Fibroblast of skin of right biceps (primary cell): ENCODE results near the gene DCLRE1C.
A peak's percentile ranks its signal among the peaks of the same experiment; 100 is the strongest.
"Not testable (repeated sequence)": the region's sequence is repeated elsewhere in the genome, so short reads cannot be mapped to it uniquely, and the experiment has no call there.

ENCODE experiments used
- DNase-seq: peaks from one replicate; pipeline ENCODE4 v3.0.0-alpha.2; 2013

The DCLRE1C gene

DNA sequence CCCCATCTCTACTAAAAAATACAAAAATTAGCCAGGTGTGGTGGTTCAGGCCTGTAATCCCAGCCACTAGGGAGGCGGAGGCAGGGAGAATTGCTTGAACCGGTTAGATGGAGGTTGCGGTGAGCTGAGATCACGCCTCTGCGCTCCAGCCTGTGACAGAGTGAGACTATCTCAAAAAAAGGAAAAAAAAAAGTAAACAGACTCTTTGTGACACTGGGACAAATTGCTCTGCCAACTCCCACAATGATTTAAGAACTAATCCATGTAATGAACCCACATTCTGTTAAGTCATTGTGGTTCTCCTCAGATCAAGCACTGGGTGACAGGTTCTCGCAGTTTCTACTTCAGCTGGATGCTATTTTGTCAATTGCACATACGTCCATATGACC lies 11.0 kb downstream of the DCLRE1C start:
- DNase-seq: not testable (repeated sequence)

GRCh38 chr10:14942147-14942949 lies 11.5 kb downstream of the DCLRE1C start:
- DNase-seq: not testable (repeated sequence)

DNA sequence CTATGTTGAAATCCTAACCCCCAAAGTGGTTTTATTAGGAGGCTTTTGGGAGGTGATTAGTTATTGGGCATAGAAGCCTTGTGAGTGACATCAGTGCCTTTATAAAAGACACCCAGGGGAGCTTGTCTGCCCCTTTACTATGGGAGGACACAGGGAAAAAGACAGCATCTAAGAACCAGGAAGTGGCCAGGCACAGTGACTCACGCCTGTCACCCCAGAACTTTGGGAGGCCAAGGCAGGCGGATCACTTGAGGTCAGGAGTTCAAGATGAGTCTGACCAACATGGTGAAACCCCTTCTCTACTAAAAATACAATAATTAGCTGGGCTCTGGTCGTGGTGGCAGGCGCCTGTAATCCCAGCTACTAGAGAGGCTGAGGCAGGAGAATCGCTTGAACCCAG lies 14.9 kb downstream of the DCLRE1C start:
- DNase-seq: peak; percentile 10

GRCh38 chr10:14936584-14936983 lies 17.3 kb downstream of the DCLRE1C start:
- DNase-seq: no peak

DNA sequence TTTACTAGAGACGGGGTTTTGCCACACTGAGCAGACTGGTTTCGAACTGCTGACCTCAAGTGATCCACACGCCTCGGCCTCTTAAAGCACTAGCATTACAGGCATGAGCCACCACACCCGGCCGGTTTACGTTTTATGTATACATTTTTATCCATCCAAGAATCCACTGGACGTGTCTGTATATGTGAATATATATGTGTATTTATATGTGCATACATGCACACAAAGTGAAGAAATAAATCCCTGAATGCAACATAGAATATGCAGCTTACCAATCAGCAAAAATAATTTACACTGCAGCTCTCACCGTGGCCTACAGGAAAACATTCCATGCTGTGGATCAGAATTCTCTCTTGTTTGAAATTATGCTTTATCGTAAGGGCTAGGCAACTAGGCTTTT lies 23.3 kb downstream of the DCLRE1C start:
- no peak for DNase-seq

- DNase-seq: no peak
These were observed 27.0 kb downstream of the DCLRE1C start for GRCh38 chr10:14926722-14927416.

DNA sequence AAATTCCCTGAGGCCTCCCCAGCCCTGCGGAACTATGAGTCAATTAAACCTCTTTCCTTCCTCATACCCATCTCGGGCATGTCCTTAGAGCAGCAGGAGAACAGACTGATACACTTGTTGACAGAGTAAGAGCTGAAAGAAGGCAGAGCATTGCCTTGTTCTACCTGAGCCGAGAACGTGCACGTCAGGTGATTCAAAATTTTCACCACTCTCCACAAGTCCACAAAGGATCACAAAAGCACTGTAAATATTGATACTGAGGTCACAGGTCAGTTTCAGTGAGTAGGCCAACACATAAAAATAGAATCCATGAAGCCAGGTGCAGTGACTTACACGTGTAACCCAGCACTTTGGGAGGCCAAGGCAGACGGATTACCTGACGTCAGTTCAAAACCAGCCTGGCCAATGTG lies 27.8 kb downstream of the DCLRE1C start:
- DNase-seq: no peak

DNA sequence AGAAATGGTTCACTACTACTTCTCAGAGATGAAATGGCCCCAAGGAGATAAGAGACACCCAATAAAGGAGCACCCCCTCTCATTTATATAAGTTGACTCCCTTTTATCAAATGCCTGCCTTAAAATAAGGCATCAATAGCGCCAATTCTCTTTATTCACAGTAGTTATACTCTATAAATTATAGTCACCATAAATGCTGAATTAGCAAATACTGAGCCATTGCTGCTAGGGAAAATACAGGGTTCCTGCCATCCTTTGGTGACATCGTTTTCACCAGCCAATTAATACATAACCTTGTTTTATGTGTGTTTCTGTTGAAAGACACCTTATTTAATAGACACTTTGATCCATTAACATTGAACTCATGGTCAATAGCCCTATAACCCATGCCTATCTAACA lies 28.6 kb downstream of the DCLRE1C start:
- DNase-seq: no peak

DNA sequence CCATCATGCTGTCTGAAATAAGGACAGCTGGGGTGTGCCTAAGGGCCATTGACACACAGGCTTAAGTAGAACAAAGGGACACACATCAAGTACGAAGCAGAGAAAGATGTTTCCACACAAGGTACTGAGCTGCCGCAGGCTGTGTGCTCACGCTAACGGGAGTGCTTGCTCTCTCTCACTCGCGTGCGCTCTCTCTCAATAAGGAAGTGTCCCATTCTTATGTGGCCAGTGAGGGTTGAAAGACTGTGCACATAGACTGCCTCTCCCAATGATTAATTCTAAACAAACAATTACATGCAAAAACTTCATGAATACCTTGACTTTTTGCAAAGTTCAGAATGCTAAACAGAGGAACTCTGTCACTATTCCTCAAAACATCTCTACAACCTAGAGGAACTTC lies 29.9 kb downstream of the DCLRE1C start:
- DNase-seq: no peak

GRCh38 chr10:14918964-14919363 lies 34.9 kb downstream of the DCLRE1C start:
- DNase-seq: no peak

- DNase-seq: no peak
These were observed 36.1 kb downstream of the DCLRE1C start for GRCh38 chr10:14917827-14918226.

DNA sequence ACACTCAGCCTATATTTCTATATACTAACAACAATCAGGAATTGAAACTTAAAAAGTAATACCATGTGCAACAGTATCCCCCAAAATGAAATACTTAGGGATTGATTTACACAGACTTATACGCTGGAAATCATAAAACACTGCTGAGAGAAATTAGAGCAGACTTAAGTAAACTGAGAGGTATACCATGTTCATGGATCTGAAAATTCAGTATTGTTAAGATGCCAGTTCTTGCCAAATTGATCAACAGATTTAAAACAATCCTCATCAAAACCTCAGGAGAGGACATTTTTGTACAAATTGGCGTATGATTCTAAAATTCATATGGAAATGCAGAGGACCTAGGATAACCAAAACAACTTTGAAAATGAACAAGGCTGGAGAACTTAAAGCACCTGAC lies 37.3 kb downstream of the DCLRE1C start:
- DNase-seq: no peak

- no peak for DNase-seq
These were observed 42.1 kb downstream of the DCLRE1C start for GRCh38 chr10:14911801-14912200.

DNA sequence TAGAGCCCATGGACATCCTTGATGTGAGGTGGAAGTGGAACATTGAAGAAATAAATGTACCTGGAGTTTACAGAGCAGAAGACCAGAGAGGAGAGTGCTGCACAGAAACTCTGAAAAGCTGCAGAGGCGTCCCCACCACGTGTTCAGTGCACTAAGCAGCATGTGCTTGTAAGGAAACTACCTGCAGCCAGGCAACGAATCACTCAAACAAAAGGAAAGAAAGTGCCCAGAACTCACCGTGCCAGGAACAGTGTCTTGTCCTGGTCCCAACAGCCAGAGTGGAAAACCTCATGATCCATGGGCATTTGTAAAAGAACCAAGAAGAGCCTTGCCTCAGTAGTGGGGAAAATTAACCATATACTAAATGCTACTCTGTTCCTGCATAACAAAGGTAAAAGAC lies 42.9 kb downstream of the DCLRE1C start:
- DNase-seq: no peak

DNA sequence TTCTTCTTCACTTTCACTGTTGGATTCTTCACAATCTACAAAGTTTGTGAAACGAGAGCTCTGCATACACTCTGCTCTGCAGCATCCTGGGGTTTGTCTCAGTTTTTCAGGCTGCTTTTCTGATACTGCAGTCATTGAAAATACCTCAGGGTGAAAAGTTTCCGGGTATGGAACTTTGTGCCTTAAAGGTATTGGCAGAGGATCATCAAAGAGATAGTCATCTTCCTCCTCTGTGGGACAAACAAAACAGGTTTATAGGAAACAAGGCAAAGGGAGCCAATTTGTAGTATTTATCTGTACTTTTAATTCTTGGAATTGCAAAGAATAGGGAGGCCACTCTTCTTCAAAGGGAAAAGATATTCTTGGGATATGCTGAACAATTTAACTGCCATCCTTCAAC lies 44.8 kb downstream of the DCLRE1C start:
- no peak for DNase-seq

DNA sequence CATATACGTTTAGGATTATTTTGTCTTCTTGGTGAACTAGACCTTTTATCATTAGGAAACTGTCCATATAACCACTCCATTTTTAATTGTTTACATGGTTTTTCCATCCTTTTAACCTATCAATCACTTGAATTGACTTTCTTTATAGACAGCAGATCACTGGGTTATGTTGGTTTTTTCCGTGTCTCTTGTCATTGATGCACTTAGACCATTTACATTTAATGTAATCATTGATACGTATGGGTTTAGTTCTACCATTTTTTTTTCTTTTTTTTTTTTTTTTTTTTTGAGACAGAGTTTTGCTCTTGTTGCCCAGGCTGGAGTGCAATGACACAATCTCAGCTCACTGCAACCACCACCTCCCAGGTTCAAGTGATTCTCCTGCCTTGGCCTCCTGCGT lies 46.3 kb downstream of the DCLRE1C start:
- not testable (repeated sequence) for DNase-seq

DNA sequence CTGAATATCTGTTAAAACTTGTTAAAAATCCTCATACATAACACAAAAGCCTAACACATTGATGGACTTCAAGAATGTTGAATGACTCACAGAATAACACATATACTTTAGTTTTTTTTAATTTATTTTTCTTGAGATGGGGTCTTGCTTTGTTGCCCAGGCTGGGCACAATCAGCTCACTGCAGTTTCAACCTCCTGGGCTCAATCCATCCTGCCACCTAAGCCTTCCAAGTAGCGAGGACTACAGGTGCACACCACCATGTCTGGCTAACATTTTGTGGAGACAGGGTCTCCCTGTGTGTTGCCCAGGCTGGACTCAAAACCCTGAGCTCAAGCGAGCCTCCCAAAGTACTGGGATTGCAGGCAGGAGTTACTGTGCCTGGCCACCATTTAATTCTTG lies 47.1 kb downstream of the DCLRE1C start:
- no peak for DNase-seq

GRCh38 chr10:14905890-14906289 lies 48.0 kb downstream of the DCLRE1C start:
- DNase-seq: no peak

GRCh38 chr10:14904864-14905263 lies 49.0 kb downstream of the DCLRE1C start:
- no peak for DNase-seq

DNA sequence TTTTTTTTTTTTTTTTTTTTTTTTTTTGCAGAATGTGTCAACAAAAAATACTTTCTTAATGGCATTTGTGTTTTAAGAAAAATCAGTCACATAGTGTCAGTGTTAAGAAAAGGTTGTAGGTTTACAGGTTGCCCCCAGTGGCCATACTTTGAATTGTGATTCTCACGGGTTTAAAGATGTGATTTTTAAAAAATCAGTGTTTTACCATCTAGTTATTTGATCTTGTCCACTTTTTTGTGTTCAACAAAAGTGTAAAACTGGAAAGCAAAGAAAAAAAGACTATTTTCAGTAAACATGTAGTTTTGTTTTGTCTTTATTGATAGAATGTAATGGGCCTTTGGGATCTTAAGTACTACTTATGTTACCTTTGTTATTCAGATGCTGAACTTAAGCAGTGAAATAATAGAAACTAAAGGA lies 49.6 kb downstream of the DCLRE1C start:
- DNase-seq: peak; percentile 27

DNA sequence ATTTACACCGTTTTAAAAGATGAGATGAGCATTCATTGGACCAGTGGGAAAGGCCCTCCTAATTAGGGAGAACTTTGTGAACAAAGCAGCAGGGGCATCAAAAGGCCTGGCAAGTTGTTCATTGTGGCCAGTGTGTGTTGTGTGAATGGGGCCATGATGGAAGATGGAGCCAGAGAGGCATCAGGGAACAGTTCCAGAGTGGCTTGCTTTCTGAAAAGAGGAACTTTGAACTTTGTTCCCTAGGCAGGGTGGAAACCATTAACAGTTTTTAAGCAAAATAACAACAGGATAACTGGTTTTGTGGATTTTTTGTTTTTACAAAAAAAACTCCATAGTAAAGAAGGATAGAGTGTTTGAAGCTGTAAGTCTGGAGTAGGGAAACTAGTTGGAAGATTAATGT lies 62.7 kb downstream of the DCLRE1C start:
- no peak for DNase-seq

- no peak for DNase-seq
These were observed 64.6 kb downstream of the DCLRE1C start for GRCh38 chr10:14889318-14889717.

- DNase-seq: no peak
These were observed 69.8 kb downstream of the DCLRE1C start for GRCh38 chr10:14884082-14884481.

DNA sequence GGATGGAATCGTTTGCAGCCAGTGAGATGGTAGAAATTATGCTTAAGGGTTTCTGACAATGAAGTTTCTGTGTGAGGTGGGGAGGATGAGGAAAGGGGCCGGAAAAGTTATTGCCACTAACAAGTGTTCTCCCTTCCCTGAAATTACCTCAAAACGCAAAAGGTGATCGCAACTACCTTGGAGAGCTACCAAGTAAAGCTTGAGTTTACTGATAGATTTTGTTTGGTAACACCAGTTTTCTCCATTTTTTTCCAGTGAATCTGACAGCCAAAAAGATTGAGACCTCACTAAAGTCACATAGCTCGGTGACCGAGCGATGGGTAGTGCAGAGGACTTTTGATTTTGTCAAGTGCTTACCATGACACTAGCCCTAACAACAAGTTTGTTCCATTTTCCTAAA lies 73.7 kb downstream of the DCLRE1C start:
- peak; percentile 11 for DNase-seq

DNA sequence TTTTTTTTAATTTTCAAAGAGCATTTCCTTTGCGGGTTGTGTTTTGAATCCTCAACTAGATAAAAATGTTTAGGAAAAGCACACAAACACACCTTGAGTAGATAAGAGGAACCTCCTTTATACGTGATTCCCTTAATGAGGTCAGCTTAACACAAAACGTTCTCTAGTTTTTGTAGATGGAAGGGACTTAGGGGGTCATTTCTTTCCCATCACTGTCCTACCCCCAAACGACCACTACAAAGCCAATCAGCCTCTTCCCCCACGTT lies 74.0 kb downstream of the DCLRE1C start:
- DNase-seq: no peak
